Body of pancreas (tissue), 4 donors: ENCODE measurements around the gene SERPINB6.
A peak's percentile ranks its signal among the peaks of the same experiment; 100 is the strongest.

Experiments
- POLR2A ChIP-seq, 3 donors: fragments of 450-650 bp; IDR thresholded peaks; one replicate each; pipeline ENCODE4 v1.6.1; 2016; ENCODE audit warnings: antibody characterized with exemption in 3 of 3, mild to moderate bottlenecking in 2 of 3
- TF ChIP-seq, protein P1 (sequence below), 7 experiments: fragments of 450-650 bp in 4 of 7; fragments of 200-600 bp in 3 of 7; sonication (generic) in 3 of 7; IDR thresholded peaks; one replicate each; pipeline ENCODE4 v1.5.1; 2016 to 2019; ENCODE audit warnings: antibody characterized with exemption in 7 of 7

DNA sequence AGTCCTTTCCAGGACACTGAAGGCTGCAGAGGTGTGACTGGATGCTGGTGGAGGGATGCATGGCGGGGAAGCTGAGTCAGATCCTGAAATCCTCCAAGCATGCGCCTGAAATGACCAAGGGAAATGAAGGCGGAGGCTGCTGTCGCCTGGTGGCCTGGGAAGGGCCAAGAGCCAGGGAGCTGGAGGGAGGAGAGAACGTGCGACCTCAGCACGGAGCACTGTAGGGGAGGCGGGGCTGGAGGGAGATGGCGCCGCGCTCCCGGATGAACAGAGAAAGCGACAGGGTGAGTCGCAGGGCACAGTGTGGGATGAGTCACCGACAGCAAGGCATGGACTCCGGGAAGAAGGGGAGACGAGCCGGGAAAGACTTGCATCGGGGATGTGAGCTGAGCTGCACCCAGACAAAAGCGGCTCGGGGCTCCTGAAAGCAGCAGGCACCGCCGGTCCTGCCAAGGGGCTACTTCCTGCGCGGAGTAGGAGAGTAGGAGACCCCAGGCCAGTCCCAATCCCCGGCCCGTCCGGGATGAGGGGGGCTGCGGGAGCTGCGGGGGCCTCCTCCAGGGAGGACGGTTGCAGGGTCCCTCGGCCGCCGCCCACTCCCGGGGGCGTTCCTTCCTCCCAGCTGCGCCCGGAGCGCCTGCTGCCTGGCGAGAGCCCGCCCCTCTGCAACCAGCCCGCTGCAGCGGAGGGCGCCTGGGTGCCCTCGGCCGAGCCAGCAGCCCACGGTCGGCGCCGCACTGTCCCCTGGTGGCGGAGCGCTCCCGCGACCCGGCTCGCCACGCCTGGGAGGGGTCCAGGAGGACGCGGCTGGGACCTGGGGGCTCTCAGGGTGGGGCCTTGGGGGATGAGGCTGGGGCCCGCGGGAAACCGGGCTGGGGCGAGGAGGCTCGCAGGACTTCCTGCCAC lies 17.3 kb upstream of the SERPINB6 start:
- TF ChIP-seq, protein P1, sequence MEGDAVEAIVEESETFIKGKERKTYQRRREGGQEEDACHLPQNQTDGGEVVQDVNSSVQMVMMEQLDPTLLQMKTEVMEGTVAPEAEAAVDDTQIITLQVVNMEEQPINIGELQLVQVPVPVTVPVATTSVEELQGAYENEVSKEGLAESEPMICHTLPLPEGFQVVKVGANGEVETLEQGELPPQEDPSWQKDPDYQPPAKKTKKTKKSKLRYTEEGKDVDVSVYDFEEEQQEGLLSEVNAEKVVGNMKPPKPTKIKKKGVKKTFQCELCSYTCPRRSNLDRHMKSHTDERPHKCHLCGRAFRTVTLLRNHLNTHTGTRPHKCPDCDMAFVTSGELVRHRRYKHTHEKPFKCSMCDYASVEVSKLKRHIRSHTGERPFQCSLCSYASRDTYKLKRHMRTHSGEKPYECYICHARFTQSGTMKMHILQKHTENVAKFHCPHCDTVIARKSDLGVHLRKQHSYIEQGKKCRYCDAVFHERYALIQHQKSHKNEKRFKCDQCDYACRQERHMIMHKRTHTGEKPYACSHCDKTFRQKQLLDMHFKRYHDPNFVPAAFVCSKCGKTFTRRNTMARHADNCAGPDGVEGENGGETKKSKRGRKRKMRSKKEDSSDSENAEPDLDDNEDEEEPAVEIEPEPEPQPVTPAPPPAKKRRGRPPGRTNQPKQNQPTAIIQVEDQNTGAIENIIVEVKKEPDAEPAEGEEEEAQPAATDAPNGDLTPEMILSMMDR (IDR thresholded peaks at IDR 0.05): peak; percentile 80 to 98 (median 89)
- TF ChIP-seq POLR2A (IDR thresholded peaks at IDR 0.05): peak; percentile 56 to 83 (median 82)
